Measurements from ENCODE around the gene SYNGR1. TPM values are rescaled to one million over a fixed set of nuclear protein-coding genes. Genes with fewer than 3 reads are reported as not detected.

The SYNGR1 gene
- total RNA-seq, 4 donors from 2014 or later: 25.5 to 51.3 (median 38.9) TPM

DNA sequence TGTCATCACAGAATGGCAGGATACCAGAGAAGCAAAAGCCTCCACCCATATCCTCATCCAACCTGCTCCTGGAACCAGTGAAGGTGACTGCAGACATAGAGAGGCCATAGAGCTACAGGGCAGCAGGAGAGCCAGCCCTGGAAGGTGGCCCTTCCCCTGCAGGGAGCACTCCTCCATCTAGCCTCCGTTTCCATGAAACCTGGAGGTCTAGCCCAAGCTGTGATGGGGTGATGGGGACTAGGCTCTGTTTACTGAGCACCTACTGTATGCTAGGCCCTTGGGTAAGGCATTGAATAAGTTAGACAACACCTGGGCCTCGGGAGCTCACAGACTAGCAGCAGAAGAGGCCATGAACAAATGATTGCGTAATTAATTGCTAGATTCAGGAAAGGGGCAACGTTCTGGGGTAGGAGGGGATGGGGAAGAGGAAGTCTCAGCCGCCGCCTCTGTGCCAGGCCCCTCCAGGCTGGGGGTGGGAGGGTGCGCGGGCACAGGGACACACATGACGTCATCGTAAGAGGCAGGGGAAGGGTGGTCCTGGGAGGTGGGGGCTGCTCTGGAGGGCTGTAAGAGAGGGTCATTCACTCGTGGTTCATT is 784 bp upstream of the SYNGR1 start:
- intact Hi-C loops (cut with DNase I; ENCODE audit: low total_unique reads): loop anchor here (10.0 kb wide), 1 partner anchor 176 kb away; the partner anchor contains the start of gene ATF4
- TF ChIP-seq POLR2A (IDR thresholded peaks at IDR 0.05): no peak
- 8 to 13% methylated on average over 11 of the region's 11 CpGs for WGBS, 2 donors
- peak overlapping the region; percentile 9 for H3K4me3 ChIP-seq (ENCODE audit: low read depth, poor library complexity, severe bottlenecking)
- DNase-seq (ENCODE audit: low spot score in 2 of 2): no peak

DNA sequence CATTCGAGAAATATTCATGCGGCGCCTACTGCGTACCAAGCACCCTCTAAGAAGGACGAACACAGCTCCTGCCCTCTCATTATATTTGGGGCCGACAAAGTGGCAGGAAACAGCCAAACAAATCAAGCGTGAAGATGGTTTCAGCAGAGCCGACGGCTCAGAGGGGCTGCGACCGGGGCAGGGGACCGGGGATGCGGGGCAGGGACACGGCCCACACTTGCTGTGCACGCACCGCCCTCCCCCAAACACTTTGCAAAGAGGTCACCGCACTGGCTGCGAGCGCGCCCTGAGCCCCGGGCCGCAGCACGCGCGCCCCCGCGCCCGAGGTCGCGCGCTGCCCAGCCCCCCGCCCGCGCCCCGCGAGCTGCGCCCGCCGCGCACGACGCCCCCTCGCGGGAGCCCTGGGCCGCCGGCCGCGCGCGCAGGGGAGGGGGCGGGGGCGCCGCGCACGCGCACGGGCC is 255 bp upstream of the SYNGR1 start:
- H3K4me3 ChIP-seq (ENCODE audit: low read depth, poor library complexity, severe bottlenecking): peak overlapping the region; percentile 9
- intact Hi-C loops (cut with DNase I; ENCODE audit: low total_unique reads): loop anchor here (10.0 kb wide), 1 partner anchor 175 kb away; the partner anchor contains the start of gene ATF4
- WGBS, 2 donors: 0 to 1% methylated on average over 16 to 42 of the region's 57 CpGs
- DNase-seq (ENCODE audit: low spot score in 2 of 2): no peak
- TF ChIP-seq, protein P1, sequence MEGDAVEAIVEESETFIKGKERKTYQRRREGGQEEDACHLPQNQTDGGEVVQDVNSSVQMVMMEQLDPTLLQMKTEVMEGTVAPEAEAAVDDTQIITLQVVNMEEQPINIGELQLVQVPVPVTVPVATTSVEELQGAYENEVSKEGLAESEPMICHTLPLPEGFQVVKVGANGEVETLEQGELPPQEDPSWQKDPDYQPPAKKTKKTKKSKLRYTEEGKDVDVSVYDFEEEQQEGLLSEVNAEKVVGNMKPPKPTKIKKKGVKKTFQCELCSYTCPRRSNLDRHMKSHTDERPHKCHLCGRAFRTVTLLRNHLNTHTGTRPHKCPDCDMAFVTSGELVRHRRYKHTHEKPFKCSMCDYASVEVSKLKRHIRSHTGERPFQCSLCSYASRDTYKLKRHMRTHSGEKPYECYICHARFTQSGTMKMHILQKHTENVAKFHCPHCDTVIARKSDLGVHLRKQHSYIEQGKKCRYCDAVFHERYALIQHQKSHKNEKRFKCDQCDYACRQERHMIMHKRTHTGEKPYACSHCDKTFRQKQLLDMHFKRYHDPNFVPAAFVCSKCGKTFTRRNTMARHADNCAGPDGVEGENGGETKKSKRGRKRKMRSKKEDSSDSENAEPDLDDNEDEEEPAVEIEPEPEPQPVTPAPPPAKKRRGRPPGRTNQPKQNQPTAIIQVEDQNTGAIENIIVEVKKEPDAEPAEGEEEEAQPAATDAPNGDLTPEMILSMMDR (IDR thresholded peaks at IDR 0.05): no peak
- TF ChIP-seq POLR2A (IDR thresholded peaks at IDR 0.05): no peak

DNA sequence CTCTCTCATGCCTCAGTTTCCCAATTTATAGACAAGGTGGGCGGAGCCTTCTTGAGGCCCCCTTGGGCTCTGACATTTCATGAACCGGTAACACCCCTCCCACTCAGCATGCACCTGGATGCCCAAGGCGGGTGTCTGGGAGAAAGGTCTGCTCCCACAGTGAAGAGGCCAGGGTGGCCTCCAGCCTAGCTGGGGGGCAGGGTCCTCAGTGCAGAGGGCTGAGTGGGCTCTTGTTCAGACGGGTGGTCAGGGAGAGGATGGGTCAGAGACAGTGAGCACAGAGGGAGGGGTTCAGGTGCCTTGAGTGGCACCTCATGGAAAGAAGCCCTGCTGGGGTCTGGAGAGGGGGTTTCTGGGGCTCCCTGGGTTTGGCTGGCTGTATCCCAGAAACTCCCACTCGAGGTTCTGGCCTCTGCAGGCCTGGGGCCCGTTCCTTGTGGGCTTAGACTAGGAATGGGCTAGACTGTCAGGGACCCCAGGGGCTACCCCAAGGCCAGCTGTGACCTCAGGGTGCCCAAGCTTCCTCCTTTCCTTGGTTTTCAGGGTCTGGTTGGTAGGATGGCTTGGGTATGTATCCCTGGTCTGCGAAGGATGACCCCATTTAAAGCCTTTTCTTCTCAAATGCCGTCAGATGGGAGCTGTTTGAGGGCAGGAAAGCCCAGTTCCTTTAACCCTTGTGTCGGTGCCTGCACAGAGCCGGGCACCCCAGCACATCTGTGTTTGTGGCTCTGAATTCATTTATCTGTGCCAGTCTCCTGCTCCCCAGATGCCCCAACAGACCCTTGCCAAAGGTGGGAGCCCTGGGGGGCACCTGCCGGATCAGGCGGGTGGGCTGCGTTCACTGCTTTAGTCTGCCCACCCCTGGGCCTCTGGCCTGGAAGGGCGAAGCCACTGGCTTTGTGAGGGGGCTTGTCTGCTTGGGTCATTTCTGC is 1.2 kb downstream of the SYNGR1 start:
- intact Hi-C loops (cut with DNase I; ENCODE audit: low total_unique reads): no loop called here
- peak overlapping the region; percentile 37 for H3K4me3 ChIP-seq (ENCODE audit: low read depth, poor library complexity, severe bottlenecking)
- TF ChIP-seq, protein P1 (IDR thresholded peaks at IDR 0.05): no peak
- no peak for TF ChIP-seq POLR2A (IDR thresholded peaks at IDR 0.05)
- no peak for DNase-seq (ENCODE audit: low spot score in 2 of 2)
- 49 to 58% methylated on average over 14 of the region's 14 CpGs for WGBS, 2 donors

DNA sequence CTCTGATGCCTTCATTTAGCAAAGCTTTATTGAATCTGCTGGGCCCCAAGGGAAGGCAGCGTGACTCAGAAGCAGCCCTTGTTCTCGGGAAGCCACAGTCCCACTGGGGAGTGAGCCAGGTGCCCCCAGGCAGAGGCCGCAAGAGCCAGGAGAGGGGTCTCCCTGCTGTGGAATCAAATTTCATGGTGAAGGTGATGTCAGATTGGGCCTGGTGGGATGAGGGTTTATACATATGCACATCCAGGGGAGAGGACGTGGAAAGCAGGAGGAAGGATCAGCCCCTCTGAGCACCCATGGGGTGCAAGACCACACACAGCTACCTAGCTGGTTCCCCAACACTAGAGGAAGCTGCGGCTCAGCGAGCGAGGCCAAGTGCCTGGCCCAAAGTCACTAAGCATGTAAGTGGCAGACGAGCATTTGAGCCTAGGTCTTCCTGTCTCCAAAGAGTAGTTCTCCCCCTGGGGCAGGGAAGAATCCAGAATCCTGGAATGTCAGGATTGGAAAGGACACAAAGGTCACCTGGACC is 2.0 kb downstream of the SYNGR1 start:
- no peak overlapping the region for H3K4me3 ChIP-seq (ENCODE audit: low read depth, poor library complexity, severe bottlenecking)
- no peak for DNase-seq (ENCODE audit: low spot score in 2 of 2)
- 32 to 60% methylated on average over 8 of the region's 8 CpGs for WGBS, 2 donors
- intact Hi-C loops (cut with DNase I; ENCODE audit: low total_unique reads): no loop called here
- no peak for TF ChIP-seq POLR2A (IDR thresholded peaks at IDR 0.05)

DNA sequence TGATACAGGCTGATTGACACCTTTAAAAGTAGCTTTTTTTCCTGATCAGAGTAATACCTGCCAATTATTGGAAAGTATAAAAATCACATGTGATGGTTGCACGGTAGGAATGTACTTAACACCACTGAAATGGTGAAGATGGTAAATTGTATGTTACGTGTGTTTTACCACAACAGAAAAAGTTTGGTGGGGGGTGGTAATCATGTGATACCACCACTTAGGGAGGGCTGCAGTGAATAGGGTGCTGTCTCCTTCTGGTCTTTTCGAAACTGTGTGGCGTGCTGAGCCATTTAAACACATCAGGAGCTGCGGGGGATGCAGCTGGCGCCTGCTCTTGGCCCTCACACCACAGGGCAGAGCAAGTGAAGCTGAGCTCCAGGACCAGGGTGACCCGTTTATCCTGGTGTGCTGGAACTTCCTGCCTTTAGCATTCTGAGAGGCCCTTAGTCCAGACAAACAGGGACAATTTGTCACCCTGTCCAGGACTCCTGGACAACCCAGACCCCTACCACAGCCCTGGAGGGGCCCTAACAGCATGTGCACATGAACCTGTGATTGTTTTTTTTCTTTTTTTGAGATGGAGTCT is 2.6 kb downstream of the SYNGR1 start:
- no peak for DNase-seq (ENCODE audit: low spot score in 2 of 2)
- WGBS, 2 donors: 73 to 75% methylated on average over 7 of the region's 7 CpGs
- intact Hi-C loops (cut with DNase I; ENCODE audit: low total_unique reads): no loop called here
- no peak overlapping the region for H3K4me3 ChIP-seq (ENCODE audit: low read depth, poor library complexity, severe bottlenecking)
- TF ChIP-seq, protein P1 (IDR thresholded peaks at IDR 0.05): no peak
- TF ChIP-seq POLR2A (IDR thresholded peaks at IDR 0.05): no peak

DNA sequence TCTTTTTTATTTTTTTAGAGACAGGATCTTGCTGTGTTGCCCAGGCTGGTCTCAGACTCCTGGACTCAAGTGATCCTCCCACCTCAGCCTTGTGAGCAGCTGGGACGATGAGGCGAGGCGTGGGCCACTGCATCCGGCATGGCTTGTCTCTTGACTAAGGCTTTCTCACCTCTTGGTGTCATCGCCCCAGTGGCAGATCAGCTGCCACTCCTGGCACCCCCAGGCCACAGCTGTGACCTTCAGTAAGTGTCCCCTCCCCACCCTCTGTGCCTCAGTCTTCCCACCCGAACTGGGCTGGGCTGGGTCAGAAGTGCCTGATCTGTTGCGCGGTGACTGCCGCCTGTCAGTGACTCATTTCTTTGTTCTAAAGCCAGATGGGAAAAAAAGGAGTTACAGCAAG is 3.6 kb downstream of the SYNGR1 start:
- intact Hi-C loops (cut with DNase I; ENCODE audit: low total_unique reads): no loop called here
- TF ChIP-seq, protein P1 (IDR thresholded peaks at IDR 0.05): no peak
- TF ChIP-seq POLR2A (IDR thresholded peaks at IDR 0.05): no peak
- no peak for DNase-seq (ENCODE audit: low spot score in 2 of 2)
- no peak overlapping the region for H3K4me3 ChIP-seq (ENCODE audit: low read depth, poor library complexity, severe bottlenecking)
- 42 to 51% methylated on average over 9 of the region's 9 CpGs for WGBS, 2 donors
